Measurements from ENCODE around the gene PGA4. TPM values are rescaled to one million over a fixed set of nuclear protein-coding genes. Genes with fewer than 3 reads are reported as not detected.
A peak's percentile ranks its signal among the peaks of the same experiment; 100 is the strongest.

Gene PGA4
- total and polyA plus RNA-seq, 9 donors = 0.45 to 9.3 (median 1.4) TPM; not detected in 3

GRCh38 chr11:61279934-61280659 is 58.0 kb downstream of the PGA4 start:
- DNase-seq = no peak
- TF ChIP-seq EP300 (IDR thresholded peaks at IDR 0.05) (no peak), POLR2A (IDR thresholded peaks at IDR 0.05) (no peak), CTCF (IDR thresholded peaks at IDR 0.05) (no peak)
- no peak overlapping the region for H3K4me3 ChIP-seq
- H3K27ac ChIP-seq = no peak overlapping the region
- no peaks in the 10 kb centered on the region for H3K36me3 ChIP-seq
- peaks cover 2% of the 10 kb centered on the region for H3K4me1 ChIP-seq (ENCODE audit: insufficient read depth)
- intact Hi-C loops (cut with DNase I) = no loop called here
- WGBS, 3 donors = 74 to 83% (median 81%) methylated on average over 12 of the region's 12 CpGs
- no peaks in the 10 kb centered on the region for H3K27me3 ChIP-seq
- no peaks in the 10 kb centered on the region for H3K9me3 ChIP-seq

- Histone ChIP-seq H3K4me1 (ENCODE audit: insufficient read depth) (peaks cover 2% of the 10 kb centered on the region), H3K9me3 (no peaks in the 10 kb centered on the region), H3K4me3 (no peak overlapping the region), H3K36me3 (no peaks in the 10 kb centered on the region), H3K27me3 (no peaks in the 10 kb centered on the region), H3K27ac (peak overlapping the region in 1 of 2 donors; percentile 58)
- TF ChIP-seq EP300 (IDR thresholded peaks at IDR 0.05) (no peak), CTCF (IDR thresholded peaks at IDR 0.05) (no peak), POLR2A (IDR thresholded peaks at IDR 0.05) (no peak)
- intact Hi-C loops (cut with DNase I) = no loop called here
- no peak for DNase-seq
- 61 to 71% (median 67%) methylated on average over 20 of the region's 20 CpGs for WGBS, 3 donors
Observed at GRCh38 chr11:61280883-61281580, 58.9 kb downstream of the PGA4 start.

Other genes with a start within 250 kb of the PGA4 start
- 1 to 10 TPM in 1 of 7 donors, under 1 TPM in 5, not detected in 1; 0.12 to 1.3 (median 0.29) TPM for gene CD5, start 119.9 kb upstream of the PGA4 start, total RNA-seq
- under 1 TPM; 0.12 to 0.83 TPM for gene CD5, start 119.9 kb upstream of the PGA4 start, polyA plus RNA-seq
- gene VPS37C, start 60.9 kb upstream of the PGA4 start, total RNA-seq = 10 to 100 TPM; 11.3 to 25.8 (median 20.7) TPM
- gene VPS37C, start 60.9 kb upstream of the PGA4 start, polyA plus RNA-seq = 10 to 100 TPM in 1 of 2 donors, 1 to 10 TPM in 1; 7.8 to 14.0 TPM
- gene PGA3, start 18.8 kb upstream of the PGA4 start, total RNA-seq = 1 to 10 TPM in 3 of 7 donors, under 1 TPM in 2, not detected in 2; 0.38 to 4.3 (median 1.0) TPM
- 1 to 10 TPM in 1 of 2 donors, under 1 TPM in 1; 0.43 to 1.5 TPM for gene PGA3, start 18.8 kb upstream of the PGA4 start, polyA plus RNA-seq
- gene PGA5, start 18.8 kb downstream of the PGA4 start, total RNA-seq = 1 to 10 TPM in 1 of 7 donors, under 1 TPM in 2, not detected in 4; 0.69 to 1.7 (median 0.94) TPM
- 1 to 10 TPM in 1 of 2 donors, under 1 TPM in 1; 0.27 to 1.1 TPM for gene PGA5, start 18.8 kb downstream of the PGA4 start, polyA plus RNA-seq
- 10 to 100 TPM in 6 of 7 donors, 1 to 10 TPM in 1; 9.4 to 39.9 (median 17.2) TPM for gene VWCE, start 73.0 kb downstream of the PGA4 start, total RNA-seq
- gene VWCE, start 73.0 kb downstream of the PGA4 start, polyA plus RNA-seq = 1 to 10 TPM; 1.9 to 6.9 TPM
- gene DDB1, start 110.8 kb downstream of the PGA4 start, total RNA-seq = 100 to 1,000 TPM; 117 to 264 (median 217) TPM
- 100 to 1,000 TPM; 137 to 270 TPM for gene DDB1, start 110.8 kb downstream of the PGA4 start, polyA plus RNA-seq
- gene TKFC, start 110.9 kb downstream of the PGA4 start, total RNA-seq = 10 to 100 TPM; 19.0 to 41.4 (median 36.3) TPM
- gene TKFC, start 110.9 kb downstream of the PGA4 start, polyA plus RNA-seq = 10 to 100 TPM; 22.6 to 27.0 TPM
- 10 to 100 TPM; 24.1 to 58.3 (median 44.1) TPM for gene CYB561A3, start 139.5 kb downstream of the PGA4 start, total RNA-seq
- gene CYB561A3, start 139.5 kb downstream of the PGA4 start, polyA plus RNA-seq = 10 to 100 TPM; 33.4 to 45.7 TPM
- 100 to 1,000 TPM in 1 of 7 donors, 10 to 100 TPM in 6; 21.5 to 102 (median 53.4) TPM for gene TMEM138, start 140.0 kb downstream of the PGA4 start, total RNA-seq
- gene TMEM138, start 140.0 kb downstream of the PGA4 start, polyA plus RNA-seq = 100 to 1,000 TPM in 1 of 2 donors, 10 to 100 TPM in 1; 33.7 to 115 TPM
- 10 to 100 TPM; 20.2 to 32.6 (median 24.2) TPM for gene TMEM216, start 170.2 kb downstream of the PGA4 start, total RNA-seq
- gene TMEM216, start 170.2 kb downstream of the PGA4 start, polyA plus RNA-seq = 10 to 100 TPM; 29.1 to 34.6 TPM
- 100 to 1,000 TPM in 1 of 7 donors, 10 to 100 TPM in 6; 33.3 to 103 (median 83.4) TPM for gene CPSF7, start 207.6 kb downstream of the PGA4 start, total RNA-seq
- gene CPSF7, start 207.6 kb downstream of the PGA4 start, polyA plus RNA-seq = 100 to 1,000 TPM in 1 of 2 donors, 10 to 100 TPM in 1; 51.8 to 109 TPM
- 10 to 100 TPM; 31.9 to 91.1 (median 37.5) TPM for gene SDHAF2, start 207.8 kb downstream of the PGA4 start, total RNA-seq
- 10 to 100 TPM; 40.8 to 43.5 TPM for gene SDHAF2, start 207.8 kb downstream of the PGA4 start, polyA plus RNA-seq

All from ovary (tissue), 9 donors.